Gastroesophageal sphincter (tissue), 4 donors: ENCODE results near the gene SUGCT. TPM values are rescaled to one million over a fixed set of nuclear protein-coding genes. Genes with fewer than 3 reads are reported as not detected.
"Not testable (repeated sequence)": the region's sequence is repeated elsewhere in the genome, so short reads cannot be mapped to it uniquely, and the experiment has no call there.

ENCODE experiments used
- ATAC-seq: fragments of 150-250 bp; one replicate; pipeline ENCODE4 v1.9.1; 2016; ENCODE audit warnings: mild to moderate bottlenecking, moderate library complexity
- H3K27ac ChIP-seq, 4 donors: fragments of 200-600 bp; sonication (generic) in 3 of 4; 1 replicate in 3 of 4; 2 replicates in 1 of 4; pipeline ENCODE4 v1.5.1; 2016 to 2019
- H3K27me3 ChIP-seq: fragments of 200-600 bp; sonication (generic); one replicate; pipeline ENCODE4 v1.5.1; 2019
- H3K36me3 ChIP-seq, 2 donors: fragments of 200-600 bp; sonication (generic); one replicate each; pipeline ENCODE4 v1.5.1; 2019; ENCODE audit warnings: control low read depth in 1 of 2
- H3K4me1 ChIP-seq, 3 donors: fragments of 200-600 bp; sonication (generic); 1 replicate in 2 of 3; 2 replicates in 1 of 3; pipeline ENCODE4 v1.5.1; 2016 to 2019; ENCODE audit warnings: control low read depth in 2 of 3
- H3K4me3 ChIP-seq, 2 donors: fragments of 200-600 bp; sonication (generic); one replicate each; pipeline ENCODE4 v1.5.1; 2019; ENCODE audit warnings: mild to moderate bottlenecking in 1 of 2, moderate library complexity in 1 of 2
- H3K9me3 ChIP-seq, 3 donors: fragments of 200-600 bp; sonication (generic); one replicate each; pipeline ENCODE4 v1.5.1; 2017 to 2019; ENCODE audit warnings: control low read depth in 2 of 3
- EP300 ChIP-seq: sonication (generic); formaldehyde crosslinking; IDR thresholded peaks from one replicate; pipeline ENCODE4 v1.6.1; 2017; ENCODE audit warnings: antibody characterized with exemption, mild to moderate bottlenecking
- POLR2A ChIP-seq, 2 donors: fragments of 450-650 bp; IDR thresholded peaks; one replicate each; pipeline ENCODE4 v1.6.1; 2017; ENCODE audit warnings: antibody characterized with exemption in 2 of 2, mild to moderate bottlenecking in 2 of 2, moderate library complexity in 1 of 2
- POLR2AphosphoS5 ChIP-seq: sonication (generic); formaldehyde crosslinking; IDR thresholded peaks from one replicate; pipeline ENCODE4 v1.6.1; 2017; ENCODE audit warnings: antibody characterized with exemption
- WGBS, 2 donors: methylation state at CpG; one replicate each; pipeline ENCODE4 v1.1.5; 2018; ENCODE audit warnings: low coverage in 1 of 2; 5-methylcytosine and 5-hydroxymethylcytosine counted together
- total RNA-seq, 4 donors: library from RNA; depleted of rRNA; stranded (reverse); fragments of >200 nt; gene quantifications; one replicate each; pipeline ENCODE4 v1.1.0, GENCODE V29; 2016
- TF ChIP-seq, protein P1 (sequence below), 4 experiments: fragments of 200-600 bp in 2 of 4; fragments of 450-650 bp in 2 of 4; sonication (generic) in 1 of 4; IDR thresholded peaks; one replicate each; pipeline ENCODE4 v1.5.1; 2017 to 2019; ENCODE audit warnings: antibody characterized with exemption in 4 of 4, mild to moderate bottlenecking in 2 of 4, moderate library complexity in 2 of 4

SUGCT gene
- total RNA-seq, 4 donors from 2014 or later = 1.2 to 17.3 (median 10.8) TPM

DNA sequence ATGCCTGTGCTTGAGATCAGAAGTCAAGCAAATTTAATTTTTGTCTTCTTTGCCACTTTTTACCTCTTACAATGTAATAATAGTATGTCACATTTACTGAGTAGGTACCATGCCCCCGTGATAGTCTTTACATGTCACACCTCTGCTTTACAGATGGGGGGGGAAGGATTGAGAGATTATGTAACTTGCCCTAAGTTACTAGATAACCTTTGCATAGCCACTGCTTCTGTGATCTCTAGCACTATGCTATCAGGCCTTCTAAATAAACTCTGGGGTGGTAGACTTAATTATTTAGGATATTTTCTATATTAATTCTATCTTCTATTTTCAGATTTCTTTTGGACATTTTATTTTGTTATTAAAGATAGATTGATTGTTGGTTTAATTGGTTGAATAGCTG lies 514.4 kb downstream of the SUGCT start:
- Histone ChIP-seq H3K27ac (no peak overlapping the region), H3K36me3 (no peaks in the 10 kb centered on the region), H3K9me3 (peaks cover 0 to 5% (median 0%) of the 10 kb centered on the region in 3 donors), H3K4me1 (no peaks in the 10 kb centered on the region), H3K27me3 (no peaks in the 10 kb centered on the region), H3K4me3 (no peak overlapping the region)
- WGBS, 2 donors = 71 to 86% methylated on average over 1 of the region's 1 CpG
- TF ChIP-seq EP300 = no peak
- no peak for TF ChIP-seq POLR2A (IDR thresholded peaks at IDR 0.05)
- TF ChIP-seq POLR2AphosphoS5 = no peak
- TF ChIP-seq, protein P1, sequence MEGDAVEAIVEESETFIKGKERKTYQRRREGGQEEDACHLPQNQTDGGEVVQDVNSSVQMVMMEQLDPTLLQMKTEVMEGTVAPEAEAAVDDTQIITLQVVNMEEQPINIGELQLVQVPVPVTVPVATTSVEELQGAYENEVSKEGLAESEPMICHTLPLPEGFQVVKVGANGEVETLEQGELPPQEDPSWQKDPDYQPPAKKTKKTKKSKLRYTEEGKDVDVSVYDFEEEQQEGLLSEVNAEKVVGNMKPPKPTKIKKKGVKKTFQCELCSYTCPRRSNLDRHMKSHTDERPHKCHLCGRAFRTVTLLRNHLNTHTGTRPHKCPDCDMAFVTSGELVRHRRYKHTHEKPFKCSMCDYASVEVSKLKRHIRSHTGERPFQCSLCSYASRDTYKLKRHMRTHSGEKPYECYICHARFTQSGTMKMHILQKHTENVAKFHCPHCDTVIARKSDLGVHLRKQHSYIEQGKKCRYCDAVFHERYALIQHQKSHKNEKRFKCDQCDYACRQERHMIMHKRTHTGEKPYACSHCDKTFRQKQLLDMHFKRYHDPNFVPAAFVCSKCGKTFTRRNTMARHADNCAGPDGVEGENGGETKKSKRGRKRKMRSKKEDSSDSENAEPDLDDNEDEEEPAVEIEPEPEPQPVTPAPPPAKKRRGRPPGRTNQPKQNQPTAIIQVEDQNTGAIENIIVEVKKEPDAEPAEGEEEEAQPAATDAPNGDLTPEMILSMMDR (IDR thresholded peaks at IDR 0.05) = no peak
- ATAC-seq = no peak

- ATAC-seq = not testable (repeated sequence)
Observed at GRCh38 chr7:40650903-40651302, 516.1 kb downstream of the SUGCT start.

GRCh38 chr7:40654171-40654570 lies 519.4 kb downstream of the SUGCT start:
- H3K27me3 ChIP-seq = no peaks in the 10 kb centered on the region
- H3K36me3 ChIP-seq = no peaks in the 10 kb centered on the region
- no peak overlapping the region for H3K27ac ChIP-seq
- peaks cover 0 to 5% (median 0%) of the 10 kb centered on the region in 3 donors for H3K9me3 ChIP-seq
- H3K4me3 ChIP-seq = no peak overlapping the region
- no peaks in the 10 kb centered on the region for H3K4me1 ChIP-seq
- WGBS, 2 donors = 88 to 89% methylated on average over 4 of the region's 4 CpGs
- TF ChIP-seq, protein P1 (IDR thresholded peaks at IDR 0.05) = no peak
- TF ChIP-seq EP300 (no peak), POLR2A (IDR thresholded peaks at IDR 0.05) (no peak)
- ATAC-seq = no peak

More at GRCh38 chr7:40650903-40651302, 516.1 kb downstream of the SUGCT start:
- not testable (repeated sequence) for H3K4me3 ChIP-seq, H3K36me3 ChIP-seq, H3K9me3 ChIP-seq, H3K4me1 ChIP-seq, H3K27me3 ChIP-seq, H3K27ac ChIP-seq
- WGBS, 2 donors = 91% methylated on average over 1 of the region's 1 CpG; no CpG with 5 or more reads in 1 of the 2 donors

DNA sequence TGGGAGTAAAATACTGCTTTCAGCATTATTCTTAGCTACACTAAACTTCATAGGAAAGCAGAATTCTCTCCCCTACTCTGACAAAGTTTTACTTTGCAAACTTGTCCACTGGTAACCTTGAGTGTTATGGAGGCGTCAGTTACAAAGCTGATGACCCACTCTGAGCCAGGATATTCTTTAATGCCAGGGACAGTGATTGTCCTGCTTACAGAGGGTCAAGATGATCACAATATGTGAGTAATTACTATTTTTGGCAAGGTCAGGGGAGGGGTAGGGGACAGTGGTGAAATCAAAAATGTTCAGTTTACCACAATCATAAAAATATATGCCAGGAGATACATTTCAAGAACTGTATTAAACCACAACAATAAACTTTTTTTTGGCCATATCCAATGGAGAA lies 520.6 kb downstream of the SUGCT start:
- no peaks in the 10 kb centered on the region for H3K4me1 ChIP-seq
- peaks cover 0 to 5% (median 0%) of the 10 kb centered on the region in 3 donors for H3K9me3 ChIP-seq
- no peak for ATAC-seq
- H3K4me3 ChIP-seq = no peak overlapping the region
- 100% methylated on average over 1 of the region's 1 CpG; no CpG with 5 or more reads in 1 of the 2 donors for WGBS, 2 donors
- H3K27ac ChIP-seq = no peak overlapping the region
- H3K36me3 ChIP-seq = no peaks in the 10 kb centered on the region
- TF ChIP-seq, protein P1 (IDR thresholded peaks at IDR 0.05) = no peak
- no peak for TF ChIP-seq POLR2AphosphoS5
- TF ChIP-seq EP300 = no peak
- TF ChIP-seq POLR2A (IDR thresholded peaks at IDR 0.05) = no peak
- H3K27me3 ChIP-seq = no peaks in the 10 kb centered on the region

DNA sequence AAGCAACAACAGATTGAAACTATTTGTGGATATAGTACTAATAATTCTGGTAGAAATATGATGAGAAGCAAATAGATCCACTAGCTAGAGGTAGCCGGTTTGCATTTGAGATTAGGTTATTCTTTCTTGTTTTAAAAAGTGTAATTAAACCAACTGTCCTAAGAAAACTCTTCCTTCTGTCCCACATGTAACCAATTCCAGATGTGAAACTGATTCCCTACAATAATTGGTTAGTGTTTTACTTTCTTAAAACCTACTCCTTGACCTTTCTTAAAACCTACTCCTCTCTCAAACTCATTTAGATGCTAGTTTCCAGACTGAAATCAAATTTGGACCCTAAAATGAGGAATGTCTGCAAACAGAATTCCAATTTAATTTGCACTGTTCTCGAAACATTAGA lies 521.5 kb downstream of the SUGCT start:
- no peaks in the 10 kb centered on the region for H3K4me1 ChIP-seq

More for the DNA sequence above, 521.5 kb downstream of the SUGCT start:
- ATAC-seq = no peak
- 86 to 95% methylated on average over 2 of the region's 2 CpGs for WGBS, 2 donors
- Histone ChIP-seq H3K4me3 (no peak overlapping the region), H3K36me3 (no peaks in the 10 kb centered on the region), H3K9me3 (no peaks in the 10 kb centered on the region), H3K27ac (no peak overlapping the region), H3K27me3 (no peaks in the 10 kb centered on the region)
- TF ChIP-seq, protein P1 (IDR thresholded peaks at IDR 0.05) = no peak
- TF ChIP-seq POLR2A (IDR thresholded peaks at IDR 0.05) (no peak), EP300 (no peak), POLR2AphosphoS5 (no peak)
